A204.1 (cell line): ENCODE data around the gene MROH2A.

Experiments
- FAIRE-seq: peaks from 2 replicates; lab custom pipeline; 2012; peaks lifted over from hg19 to GRCh38; lab: Jason Lieb, UNC

The MROH2A gene

DNA sequence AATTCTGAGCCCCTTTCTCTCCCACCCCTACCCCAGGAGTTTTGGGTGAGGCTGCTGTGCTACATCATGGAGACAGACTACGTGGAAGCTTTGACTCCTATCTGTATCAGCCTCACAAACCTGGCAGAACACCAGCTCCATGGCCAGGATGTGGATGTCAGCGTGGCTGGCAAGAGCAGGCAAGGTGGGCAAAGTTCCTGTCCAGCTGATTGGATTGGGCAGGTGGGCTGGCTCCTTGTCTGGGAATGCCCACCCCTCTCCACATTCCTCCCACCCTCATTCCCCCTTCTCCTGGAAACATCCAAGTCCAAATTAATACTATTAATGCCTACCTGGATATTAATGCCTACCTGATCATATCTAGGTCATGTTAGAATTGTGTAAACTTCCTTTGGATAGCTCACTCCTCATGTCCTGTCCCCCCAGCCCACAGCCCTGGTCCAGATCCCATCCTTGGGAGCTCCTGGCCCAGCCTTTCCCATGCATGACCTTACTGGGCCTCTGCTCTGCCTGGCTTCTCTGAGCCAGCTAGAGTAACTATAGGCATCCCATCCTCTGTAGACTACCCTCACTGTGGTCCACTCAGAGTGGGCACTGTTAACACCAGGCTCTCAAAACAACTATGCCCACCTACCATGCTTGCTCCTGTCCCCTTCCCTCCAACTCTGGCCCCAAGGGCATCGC lies 24.1 kb downstream of the MROH2A start:
- FAIRE-seq, result no peak

DNA sequence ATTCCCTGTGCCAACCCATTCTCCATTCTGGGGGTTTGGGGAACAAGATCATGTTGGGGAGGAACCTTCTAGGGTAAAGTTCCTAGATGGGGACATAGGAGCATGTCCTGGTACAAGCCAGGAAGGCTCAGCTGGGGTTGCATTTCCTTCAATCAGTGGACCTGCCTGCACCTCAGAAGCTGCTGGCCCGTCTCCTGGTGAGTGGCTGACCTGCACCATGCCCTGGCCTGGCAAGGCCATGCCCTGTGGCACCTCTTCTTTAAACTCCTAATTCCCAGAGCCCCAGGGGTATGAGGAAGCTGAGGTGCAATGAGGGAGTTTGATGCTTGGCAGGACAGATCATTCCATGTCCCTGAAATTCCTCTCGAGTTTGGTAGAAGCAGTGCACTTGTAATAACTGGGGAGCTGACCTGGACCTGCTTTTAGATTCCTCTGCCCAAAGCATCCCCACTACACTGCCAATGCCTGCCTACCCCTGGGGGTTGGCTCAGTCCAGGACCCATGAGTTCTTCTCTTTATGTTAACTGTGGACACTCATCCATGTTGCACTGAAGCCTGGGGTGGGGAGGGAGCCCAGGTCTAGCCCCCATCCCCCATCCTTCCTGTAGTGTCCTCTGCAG lies 25.3 kb downstream of the MROH2A start:
- no peak for FAIRE-seq

DNA sequence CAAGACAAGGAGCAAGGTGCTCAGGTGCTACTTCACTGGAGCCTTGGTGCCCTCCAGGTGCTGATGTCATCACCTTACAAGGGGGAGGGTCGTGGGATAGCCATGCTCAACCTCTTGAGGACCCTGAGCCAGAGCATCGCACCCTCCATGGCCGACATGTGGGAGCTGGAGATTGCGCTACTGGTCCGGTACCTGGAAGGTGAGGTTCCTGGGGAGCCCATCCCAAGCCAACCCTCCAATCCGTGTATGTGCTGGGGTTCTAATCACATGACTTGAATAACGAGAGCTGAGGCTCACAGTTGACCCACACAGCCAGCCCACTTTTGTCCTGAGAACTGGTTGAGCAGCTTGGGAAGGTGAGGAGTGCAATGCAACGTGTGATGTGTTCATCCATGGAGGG lies 25.9 kb downstream of the MROH2A start:
- no peak for FAIRE-seq

DNA sequence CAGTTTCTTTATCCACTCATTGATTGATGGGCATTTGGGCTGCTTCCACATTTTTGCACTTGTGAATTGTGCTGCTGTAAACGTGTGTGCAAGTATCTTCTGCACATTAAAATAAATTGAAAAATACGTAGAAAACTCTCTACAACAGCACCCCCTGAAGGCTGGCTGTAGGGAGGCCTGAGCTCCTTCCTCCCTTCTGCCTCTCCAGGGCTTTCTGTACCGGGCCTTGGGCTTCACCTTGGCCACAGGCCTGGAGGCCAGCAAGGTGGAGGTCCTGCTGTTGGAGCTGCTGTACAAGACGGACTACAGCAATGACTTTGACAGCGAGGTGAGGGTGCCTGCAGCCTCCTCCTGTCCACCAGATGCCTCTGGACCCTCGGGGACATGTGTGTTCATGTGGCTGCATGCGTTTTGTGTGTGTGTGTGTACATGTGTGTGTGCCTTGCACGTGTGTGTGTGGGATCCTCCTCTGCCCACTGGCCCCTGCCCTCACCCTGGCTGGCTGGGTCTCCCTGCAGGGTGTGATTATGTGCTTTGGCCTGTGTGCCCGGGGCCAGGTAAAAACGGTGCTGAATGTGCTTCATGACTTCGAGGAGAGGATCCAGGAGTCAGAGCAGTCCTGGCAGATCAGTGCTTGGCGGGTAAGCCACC lies 29.2 kb downstream of the MROH2A start:
- FAIRE-seq, result no peak

DNA sequence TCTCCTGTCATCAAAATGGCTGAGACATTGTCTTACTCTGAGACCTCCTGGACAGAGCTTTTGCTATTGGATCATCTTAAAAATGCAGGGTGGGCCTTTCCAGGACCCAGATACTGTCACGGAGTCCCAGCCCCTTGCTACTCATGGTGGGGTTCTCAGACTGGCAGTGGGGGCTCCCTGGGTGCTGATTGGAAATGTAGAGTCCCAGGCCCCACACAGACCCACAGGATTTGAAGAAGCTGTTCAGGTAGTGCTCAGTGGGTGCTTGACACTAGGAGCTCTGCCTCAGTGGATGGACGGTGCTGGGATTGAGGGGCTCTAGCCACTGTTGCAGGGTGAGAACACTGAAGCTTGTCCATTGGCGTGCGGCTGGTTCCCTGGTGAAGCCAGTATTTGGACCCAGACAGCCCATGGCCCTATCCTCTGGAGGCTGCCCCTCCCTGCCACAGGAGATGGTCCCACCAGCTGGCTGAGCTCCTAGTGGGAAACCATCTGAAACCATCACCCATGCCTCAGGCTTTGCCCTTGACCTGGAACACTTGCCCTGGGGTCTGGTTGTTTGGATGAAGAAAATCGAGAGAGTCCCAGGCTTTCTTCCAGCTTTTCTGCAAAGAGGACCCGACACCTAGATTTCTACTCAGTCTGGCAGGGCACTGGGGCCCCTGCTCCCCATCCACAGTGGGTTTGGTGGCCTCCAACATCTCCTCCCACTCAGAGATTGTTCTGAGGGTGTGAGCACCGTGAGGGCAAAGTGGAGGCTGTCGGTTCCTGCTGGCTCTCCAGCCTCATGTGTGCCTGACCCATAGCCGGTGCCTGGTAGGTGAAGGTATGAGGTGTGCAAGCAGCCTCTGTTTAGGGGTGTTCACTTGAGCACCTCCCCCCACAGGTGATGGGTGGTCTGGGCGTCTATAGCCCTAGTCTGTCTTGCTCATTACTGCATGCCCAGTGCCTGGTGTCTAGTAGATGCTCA lies 30.1 kb downstream of the MROH2A start:
- FAIRE-seq, result no peak

DNA sequence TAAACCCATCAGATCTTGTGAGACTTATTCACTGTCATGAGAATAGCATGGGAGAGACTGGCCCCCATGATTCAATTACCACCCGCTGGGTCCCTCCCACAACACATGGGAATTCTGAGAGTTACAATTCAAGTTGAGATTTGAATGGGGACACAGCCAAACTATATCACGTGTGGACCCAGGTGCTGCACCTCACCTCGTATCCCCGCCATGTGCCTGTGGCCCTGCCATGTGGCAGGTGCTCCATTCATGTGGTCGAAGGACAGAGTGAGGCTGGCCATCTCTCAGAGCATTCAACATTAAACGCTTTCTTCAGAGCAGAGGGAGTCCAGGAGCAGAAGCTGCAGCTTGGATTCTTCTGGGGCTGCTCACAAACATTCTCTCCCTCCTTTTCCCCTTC lies 32.3 kb downstream of the MROH2A start:
- FAIRE-seq, result no peak

DNA sequence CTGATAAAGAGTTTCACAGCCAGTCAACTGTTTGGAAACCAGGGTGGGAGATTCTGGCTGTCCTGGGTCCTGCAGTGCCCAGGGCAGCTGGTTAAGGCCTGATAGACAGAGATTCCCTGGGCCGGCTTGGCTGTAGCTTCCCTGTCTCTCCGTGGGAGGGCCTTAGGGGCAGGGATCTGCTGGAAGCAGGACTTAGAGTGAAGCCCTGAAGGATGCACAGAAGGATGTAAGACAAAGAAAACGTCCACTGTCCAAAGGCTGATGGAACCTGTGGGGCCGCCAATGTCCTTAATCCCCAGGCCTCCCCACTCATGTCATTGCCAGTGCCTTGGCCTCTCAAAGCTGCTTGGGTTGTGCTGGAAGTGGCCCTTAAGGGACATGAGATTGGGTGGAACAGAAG lies 33.0 kb downstream of the MROH2A start:
- FAIRE-seq, result no peak

DNA sequence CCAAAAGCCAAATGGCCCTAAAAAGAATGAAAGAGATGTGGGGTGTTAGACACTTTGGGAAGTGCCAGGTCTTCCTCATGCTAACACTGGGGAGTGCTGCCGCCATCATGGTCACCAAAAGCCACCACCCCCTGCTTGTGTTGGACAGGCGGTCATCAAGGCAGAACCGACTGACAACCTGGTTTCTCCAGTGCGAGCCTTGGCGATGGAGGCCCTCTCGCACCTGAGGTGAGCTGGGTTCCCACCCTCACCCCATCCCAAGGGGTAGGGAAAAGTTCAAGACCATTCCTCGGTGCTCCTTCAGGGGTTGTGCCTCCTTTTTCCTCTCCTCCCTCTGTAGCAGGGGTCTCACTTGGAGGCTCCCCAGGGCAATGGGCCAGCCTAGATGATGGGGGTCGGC lies 33.6 kb downstream of the MROH2A start:
- no peak for FAIRE-seq

DNA sequence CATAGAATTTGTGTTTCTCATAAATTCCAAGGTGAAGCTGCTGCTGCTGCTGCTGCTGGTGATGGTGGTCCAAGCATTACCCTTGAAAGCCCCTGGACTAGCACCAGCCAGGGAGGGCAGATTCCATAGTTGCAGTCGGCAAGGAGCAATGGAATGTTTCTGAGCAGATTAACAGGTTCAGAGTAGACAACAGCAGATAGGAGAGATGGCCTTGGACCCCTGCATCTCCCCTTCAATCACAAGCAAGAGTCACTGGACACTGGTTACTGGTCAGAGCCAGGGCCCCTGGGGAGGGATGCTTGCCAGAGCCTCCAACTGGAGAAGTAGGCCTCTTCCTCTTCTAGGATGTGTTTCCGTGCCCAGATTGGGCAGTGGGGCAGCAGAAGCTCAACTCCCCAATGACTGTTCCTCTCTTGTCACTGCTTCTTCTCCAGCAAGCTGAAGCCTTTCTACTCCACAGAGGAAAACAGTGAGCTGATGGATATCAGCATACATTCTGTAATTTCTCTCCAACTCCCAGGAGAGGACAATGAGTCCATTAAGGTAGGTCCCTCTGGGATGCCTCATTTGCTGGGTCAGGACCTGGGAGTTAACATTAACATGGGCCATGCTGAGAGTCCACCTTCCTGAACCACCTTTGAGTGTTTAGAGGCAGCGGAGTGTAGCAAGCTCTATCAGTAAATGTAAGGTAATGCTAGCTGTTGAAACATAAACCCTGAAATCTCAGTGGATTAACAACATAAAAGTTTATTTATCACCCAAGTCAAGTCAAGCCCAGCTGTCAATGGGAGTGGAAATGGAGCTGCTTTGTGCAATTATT lies 35.3 kb downstream of the MROH2A start:
- no peak for FAIRE-seq

DNA sequence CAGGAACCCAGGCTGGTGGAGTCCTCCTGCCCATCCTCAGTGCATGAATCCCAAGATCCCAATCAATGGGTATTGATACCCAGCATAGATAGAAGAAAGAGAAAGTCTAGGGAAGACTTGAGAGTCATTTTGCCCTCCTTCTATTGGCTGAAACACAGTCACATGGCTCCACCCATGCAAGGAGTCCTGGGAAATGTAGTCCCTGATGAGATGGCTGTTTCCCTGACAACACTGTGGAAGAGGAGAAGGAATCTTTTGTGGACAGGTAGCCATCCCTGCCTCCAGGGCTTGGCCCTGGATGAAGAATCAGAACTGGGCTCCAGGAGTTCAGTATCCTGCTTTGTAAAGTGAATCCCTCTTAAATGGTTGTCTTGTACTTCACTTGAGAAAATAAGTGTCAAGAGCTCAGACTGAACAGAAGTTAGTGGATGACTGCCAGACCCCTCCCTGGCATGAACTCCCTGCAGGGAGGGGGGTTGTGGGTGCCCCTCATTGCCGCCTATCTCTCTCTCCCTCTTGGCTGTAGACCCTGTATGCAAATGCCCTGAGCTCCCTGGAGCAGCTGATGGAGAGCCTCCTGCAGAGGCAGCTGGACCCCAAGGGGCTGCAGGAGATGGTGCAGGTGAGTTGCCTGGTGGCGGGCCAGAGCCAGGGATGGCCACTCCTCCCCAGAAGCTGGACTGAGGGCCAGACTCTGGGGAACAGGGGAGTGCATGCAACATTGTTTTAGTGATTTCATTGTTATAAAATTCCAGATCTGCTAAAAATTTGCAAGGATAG lies 36.1 kb downstream of the MROH2A start:
- no peak for FAIRE-seq

DNA sequence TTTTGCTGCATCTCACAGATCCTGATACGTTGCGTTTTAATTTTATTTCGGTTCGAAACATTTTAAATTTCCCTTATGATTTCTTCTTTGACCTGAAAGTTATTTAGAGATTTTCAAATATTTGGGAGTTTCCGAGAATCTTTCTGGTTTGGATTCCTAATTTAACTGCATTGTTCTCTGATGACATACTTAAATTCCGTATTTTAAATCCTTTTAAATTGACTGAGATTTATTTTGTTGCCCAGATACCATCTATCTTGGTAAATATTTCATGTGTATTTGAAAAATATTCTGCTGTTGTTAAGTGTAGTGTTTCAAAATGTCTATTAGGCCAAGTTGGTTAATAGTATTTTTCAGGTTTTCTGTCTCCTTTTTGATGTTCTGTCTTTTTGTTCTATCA lies 37.7 kb downstream of the MROH2A start:
- FAIRE-seq, result no peak

DNA sequence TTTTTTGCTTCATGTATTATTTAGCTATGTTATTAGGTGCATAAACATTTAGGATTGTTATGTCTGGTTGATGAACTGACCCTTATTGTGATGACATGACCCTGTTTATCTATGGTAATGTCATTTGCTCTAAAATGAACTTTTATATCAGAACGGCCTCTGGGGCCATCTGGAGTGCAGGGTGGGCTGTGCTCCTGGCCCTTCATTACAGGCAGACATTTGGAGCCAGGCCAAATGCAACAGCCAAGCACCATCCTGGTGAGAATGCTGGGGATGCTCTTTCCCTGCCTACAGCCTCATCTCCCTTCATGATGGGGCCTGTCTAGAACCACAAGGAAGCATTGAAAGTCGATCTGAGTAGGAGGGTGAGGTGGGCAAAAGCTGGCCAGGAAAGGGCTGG lies 38.2 kb downstream of the MROH2A start:
- no peak for FAIRE-seq

DNA sequence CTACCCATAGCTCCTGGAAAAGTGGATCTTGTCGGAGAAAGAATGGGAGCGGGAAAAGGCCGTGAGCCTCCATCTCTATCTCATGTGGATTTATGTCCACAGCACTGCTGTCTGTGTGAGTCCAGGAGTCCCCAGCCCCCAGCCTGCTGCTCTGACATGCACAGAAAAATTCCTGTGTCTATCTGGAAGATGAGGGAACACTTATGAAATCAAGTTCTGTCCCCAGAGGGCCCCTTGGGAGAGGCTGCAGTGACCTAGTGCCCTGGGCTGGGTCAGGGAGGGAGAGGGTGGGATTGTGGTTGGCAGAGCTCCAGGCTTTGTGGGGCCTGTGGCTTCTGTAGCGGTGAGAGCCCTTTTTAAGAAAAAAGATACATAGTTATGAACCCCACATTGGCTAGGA lies 38.6 kb downstream of the MROH2A start:
- no peak for FAIRE-seq

DNA sequence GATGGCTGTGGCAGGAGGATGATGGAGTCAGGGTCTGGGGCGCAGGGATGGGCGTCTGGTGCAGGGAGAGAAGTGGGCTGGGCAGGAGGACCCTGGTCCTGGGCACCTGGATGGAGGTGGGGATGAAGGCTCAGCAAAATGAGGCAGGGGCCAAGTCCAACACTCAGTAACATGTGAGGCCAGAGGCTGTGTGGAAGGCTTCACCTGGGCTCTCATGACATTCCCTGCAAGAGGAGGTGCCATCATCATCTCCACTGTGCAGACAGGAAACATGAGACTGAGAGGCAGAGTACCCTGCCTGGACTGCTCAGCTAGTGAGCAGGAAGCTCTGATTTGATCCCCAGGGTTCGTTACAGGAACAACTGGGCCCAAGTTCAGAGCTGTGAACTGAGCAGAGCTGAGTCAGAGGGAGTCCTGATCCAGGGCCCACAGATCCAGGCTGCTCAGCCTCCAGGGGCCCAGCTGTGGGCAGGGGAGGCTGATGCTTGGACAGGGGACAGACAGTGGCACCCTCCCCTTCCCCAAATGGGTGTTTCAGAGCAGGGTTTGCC lies 39.3 kb downstream of the MROH2A start:
- no peak for FAIRE-seq

DNA sequence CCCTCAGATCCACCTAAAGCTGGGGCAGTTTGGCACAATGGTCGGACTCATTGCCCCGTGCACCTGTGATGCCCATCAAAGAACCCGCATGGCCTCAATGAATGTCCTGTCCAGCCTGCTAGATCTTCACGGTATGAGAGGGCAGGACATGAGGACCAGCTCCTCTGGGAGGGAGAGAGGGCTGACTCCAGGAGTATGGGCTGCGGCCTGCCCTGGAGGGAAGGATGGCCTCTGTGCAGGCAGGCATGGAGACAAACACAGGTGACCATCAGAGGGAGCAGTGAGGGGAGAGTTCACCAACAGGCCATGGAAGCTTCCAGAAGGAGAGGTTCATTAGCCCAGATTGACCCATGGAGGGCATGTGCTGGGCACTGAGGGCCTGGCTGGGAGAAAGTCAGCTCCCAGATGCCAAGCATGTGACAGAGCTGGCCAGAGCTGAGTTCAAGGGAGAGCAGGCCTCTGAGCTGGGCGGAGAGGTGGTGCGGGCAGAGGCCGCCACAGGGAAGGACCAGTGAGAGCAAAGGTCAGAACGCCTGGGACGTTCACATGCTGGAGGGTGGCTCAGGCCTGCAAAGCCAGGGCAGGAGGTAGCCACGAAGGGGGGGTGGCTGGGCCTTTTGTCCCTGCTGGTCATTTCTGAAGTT lies 40.0 kb downstream of the MROH2A start:
- no peak for FAIRE-seq

DNA sequence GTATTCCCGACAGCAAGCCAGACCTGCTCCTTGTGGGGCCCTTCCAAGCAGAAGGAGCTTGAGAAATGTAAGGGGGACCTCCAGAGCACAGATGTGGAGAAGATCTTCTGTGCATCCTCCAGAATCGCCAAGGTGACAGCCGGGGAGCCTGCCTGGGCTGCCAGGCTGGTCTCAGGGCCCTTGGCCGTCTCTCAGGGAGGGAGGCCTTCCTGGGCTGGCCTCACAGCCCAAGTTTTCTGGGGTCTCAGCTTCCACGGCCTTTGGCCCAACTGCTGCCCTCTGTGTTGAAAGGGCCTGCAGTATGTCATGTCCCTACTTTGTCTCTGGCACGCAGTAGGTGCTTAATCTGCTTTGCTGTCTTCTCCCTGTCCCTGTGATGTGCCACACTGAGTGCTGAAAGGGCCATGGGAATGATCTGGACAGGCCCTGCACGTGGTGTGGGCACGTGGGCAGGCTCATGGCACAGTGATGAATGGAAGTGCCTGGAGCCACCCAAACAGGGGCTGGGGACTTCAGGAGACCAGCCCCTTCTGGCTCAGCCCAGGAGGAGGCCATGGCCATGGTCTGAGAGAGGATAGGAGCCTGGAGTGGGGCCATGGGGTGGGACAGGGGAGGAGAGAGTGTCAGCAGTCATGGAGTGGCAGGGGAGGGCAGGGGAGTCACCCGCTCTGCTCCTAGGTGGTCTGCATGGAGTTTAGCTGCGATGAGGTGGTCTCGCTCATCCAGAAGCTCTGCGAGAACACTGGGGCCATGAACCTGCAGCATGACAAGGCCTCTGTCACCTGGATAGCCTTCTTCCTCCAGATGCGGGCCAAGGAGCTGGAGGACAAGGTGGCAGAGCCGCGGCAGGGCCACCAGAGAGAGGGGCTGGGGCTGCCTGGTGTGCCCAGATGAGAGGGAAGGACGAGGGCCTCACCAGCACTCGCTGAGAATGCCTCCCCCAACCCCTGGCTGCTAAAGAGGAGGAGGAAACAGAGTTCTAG lies 40.8 kb downstream of the MROH2A start:
- no peak for FAIRE-seq

DNA sequence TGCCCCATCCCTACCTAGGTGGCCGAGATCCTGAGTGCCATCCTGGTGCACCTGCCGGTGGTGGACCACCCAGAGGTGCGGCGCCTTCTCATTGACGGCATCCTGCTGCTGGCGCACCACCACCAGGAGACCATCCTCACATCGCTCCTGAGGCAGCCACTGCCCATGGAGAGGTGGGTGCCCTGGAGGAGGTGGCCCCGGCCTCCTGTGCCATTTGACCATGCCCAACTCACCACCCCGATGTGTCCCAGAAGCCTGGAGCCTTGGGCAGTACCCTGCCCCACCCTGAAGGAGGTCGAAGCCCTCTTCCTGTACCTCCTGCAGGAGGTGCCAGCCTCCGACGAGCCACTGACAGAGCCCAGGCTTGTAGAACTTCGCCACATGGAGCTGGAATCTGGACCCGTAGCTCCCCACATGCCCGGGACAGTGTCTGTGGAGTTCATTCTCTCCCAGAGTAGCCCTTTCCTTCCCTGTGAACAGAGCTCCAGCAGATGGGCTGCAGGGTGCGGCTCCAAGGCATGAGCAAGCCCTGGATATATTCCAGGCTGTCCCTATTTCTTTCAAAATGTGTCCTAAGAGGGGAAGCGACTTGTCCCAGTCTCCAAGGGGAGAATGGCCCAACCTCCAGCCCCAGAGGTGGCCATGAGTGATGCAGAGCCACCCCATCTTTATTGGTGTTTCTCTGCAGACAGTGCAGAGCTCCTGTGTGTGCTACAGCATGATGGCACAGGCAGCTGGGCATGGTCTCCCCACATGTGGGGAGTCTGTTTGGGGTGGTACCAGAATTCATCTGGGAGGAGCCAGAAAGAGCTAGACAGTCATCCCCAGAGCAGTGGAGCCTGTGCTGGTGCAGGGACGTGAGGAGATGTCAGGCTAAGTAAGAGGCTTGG lies 42.0 kb downstream of the MROH2A start:
- FAIRE-seq, result no peak

DNA sequence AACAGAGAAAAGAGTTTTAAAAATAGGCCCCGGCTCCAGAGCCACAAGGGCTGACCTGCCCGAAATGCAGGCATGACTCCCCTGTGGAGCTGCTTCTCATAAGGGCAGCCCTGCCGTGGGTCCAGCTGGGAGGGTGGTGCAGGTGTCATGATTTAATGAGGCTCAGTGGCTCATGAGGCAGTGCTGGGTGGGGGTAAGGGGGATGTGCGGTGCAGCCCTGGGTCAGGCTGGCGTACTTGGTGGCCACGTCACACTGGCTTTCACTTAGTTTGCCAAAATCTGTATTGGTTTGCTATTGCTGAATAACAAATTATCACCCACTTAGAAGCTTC lies 42.6 kb downstream of the MROH2A start:
- no peak for FAIRE-seq
